ENCODE results near the gene TESK1.
"Not testable (repeated sequence)": the region's sequence is repeated elsewhere in the genome, so short reads cannot be mapped to it uniquely, and the experiment has no call there.

Gene TESK1

DNA sequence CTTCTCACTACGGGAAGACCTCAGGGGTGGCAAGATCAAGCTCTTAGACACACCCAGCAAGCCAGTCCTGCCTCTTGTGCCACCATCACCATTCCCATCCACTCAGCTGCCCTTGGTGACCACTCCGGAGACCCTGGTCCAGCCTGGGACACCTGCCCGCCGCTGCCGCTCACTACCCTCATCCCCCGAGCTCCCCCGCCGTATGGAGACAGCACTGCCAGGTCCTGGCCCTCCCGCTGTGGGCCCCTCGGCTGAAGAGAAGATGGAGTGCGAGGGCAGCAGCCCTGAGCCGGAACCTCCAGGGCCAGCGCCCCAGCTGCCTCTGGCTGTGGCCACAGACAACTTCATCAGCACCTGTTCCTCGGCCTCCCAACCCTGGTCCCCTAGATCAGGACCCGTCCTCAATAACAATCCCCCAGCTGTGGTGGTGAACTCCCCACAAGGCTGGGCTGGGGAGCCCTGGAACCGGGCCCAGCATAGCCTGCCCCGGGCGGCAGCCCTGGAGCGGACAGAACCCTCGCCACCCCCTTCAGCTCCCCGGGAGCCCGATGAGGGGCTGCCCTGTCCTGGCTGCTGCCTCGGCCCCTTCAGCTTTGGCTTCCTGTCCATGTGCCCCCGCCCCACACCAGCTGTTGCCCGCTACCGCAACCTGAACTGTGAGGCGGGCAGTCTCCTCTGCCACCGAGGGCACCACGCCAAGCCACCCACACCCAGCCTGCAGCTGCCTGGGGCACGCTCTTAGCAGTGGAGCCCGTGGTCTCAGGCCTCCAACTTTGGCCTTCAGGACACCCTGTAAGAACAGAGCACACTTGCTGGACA, 4.1 kb downstream of the TESK1 start:
- H3K4me3 ChIP-seq, result no peak overlapping the region
- peaks cover 5 to 22% (median 20%) of the 10 kb centered on the region in 4 donors for H3K4me1 ChIP-seq
- H3K36me3 ChIP-seq, result peaks cover 19 to 35% (median 20%) of the 10 kb centered on the region in 3 donors
- intact Hi-C loops (cut with DNase I; ENCODE audit: low total_unique reads), result loop anchor here (5.0 kb wide), 1 partner anchor 33 kb away; no protein-coding TSS in a partner anchor
- peak overlapping the region in 1 of 2 donors; percentile 49 for H3K27ac ChIP-seq
- TF ChIP-seq, protein P1, sequence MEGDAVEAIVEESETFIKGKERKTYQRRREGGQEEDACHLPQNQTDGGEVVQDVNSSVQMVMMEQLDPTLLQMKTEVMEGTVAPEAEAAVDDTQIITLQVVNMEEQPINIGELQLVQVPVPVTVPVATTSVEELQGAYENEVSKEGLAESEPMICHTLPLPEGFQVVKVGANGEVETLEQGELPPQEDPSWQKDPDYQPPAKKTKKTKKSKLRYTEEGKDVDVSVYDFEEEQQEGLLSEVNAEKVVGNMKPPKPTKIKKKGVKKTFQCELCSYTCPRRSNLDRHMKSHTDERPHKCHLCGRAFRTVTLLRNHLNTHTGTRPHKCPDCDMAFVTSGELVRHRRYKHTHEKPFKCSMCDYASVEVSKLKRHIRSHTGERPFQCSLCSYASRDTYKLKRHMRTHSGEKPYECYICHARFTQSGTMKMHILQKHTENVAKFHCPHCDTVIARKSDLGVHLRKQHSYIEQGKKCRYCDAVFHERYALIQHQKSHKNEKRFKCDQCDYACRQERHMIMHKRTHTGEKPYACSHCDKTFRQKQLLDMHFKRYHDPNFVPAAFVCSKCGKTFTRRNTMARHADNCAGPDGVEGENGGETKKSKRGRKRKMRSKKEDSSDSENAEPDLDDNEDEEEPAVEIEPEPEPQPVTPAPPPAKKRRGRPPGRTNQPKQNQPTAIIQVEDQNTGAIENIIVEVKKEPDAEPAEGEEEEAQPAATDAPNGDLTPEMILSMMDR (IDR thresholded peaks at IDR 0.05), result no peak
- H3K9me3 ChIP-seq, result no peaks in the 10 kb centered on the region
- H3K27me3 ChIP-seq, result no peaks in the 10 kb centered on the region
- no peak for DNase-seq

GRCh38 chr9:35609820-35610163, 4.7 kb downstream of the TESK1 start:
- no peak overlapping the region for H3K4me3 ChIP-seq
- H3K4me1 ChIP-seq, result peaks cover 5 to 22% (median 18%) of the 10 kb centered on the region in 4 donors
- no peaks in the 10 kb centered on the region for H3K27me3 ChIP-seq
- no peaks in the 10 kb centered on the region for H3K9me3 ChIP-seq
- intact Hi-C loops (cut with DNase I; ENCODE audit: low total_unique reads), result loop anchor here (5.0 kb wide), 1 partner anchor 33 kb away; no protein-coding TSS in a partner anchor
- TF ChIP-seq, protein P1 (IDR thresholded peaks at IDR 0.05), result no peak
- peaks cover 19 to 35% (median 20%) of the 10 kb centered on the region in 3 donors for H3K36me3 ChIP-seq
- no peak for DNase-seq
- H3K27ac ChIP-seq, result peak overlapping the region in 1 of 2 donors; percentile 49

GRCh38 chr9:35611230-35611797, 6.3 kb downstream of the TESK1 start:
- Histone ChIP-seq H3K27ac (no peak overlapping the region), H3K9me3 (no peaks in the 10 kb centered on the region), H3K27me3 (peaks cover 0 to under 1% of the 10 kb centered on the region in 2 donors), H3K36me3 (peaks cover 19 to 35% (median 20%) of the 10 kb centered on the region in 3 donors), H3K4me3 (no peak overlapping the region), H3K4me1 (peaks cover 1 to 15% (median 13%) of the 10 kb centered on the region in 4 donors)
- intact Hi-C loops (cut with DNase I; ENCODE audit: low total_unique reads), result no loop called here
- TF ChIP-seq, protein P1 (IDR thresholded peaks at IDR 0.05), result peak; percentile 54 to 65
- DNase-seq, result peak in 1 of 2 donors; percentile 57

GRCh38 chr9:35612066-35612465, 7.0 kb downstream of the TESK1 start:
- H3K27ac ChIP-seq; H3K4me3 ChIP-seq; H3K27me3 ChIP-seq; intact Hi-C loops (cut with DNase I; ENCODE audit: low total_unique reads); DNase-seq; H3K9me3 ChIP-seq: not testable (repeated sequence)
- Histone ChIP-seq H3K36me3 (peaks cover 19 to 34% (median 20%) of the 10 kb centered on the region in 3 donors), H3K4me1 (peaks cover 0 to 13% (median 11%) of the 10 kb centered on the region in 4 donors)

- intact Hi-C loops (cut with DNase I; ENCODE audit: low total_unique reads), result no loop called here
- no peak for DNase-seq
- TF ChIP-seq, protein P1 (IDR thresholded peaks at IDR 0.05), result no peak
- H3K27ac ChIP-seq, result no peak overlapping the region
- peaks cover 0 to 14% (median 11%) of the 10 kb centered on the region in 4 donors for H3K4me1 ChIP-seq
- H3K9me3 ChIP-seq, result no peaks in the 10 kb centered on the region
- no peak overlapping the region for H3K4me3 ChIP-seq
- peaks cover 19 to 27% (median 20%) of the 10 kb centered on the region in 3 donors for H3K36me3 ChIP-seq
- peaks cover 0 to 8% of the 10 kb centered on the region in 2 donors for H3K27me3 ChIP-seq
Observed at GRCh38 chr9:35612843-35613242, 7.8 kb downstream of the TESK1 start.

Measured in tibial artery (tissue), 4 donors.